Inflammatory macrophage treated with lipopolysaccharide for 1 hour (primary cell): ENCODE data around the gene FAM83D.
"Not testable (repeated sequence)": the region's sequence is repeated elsewhere in the genome, so short reads cannot be mapped to it uniquely, and the experiment has no call there.

ENCODE experiments used
- DNase-seq, 2 donors: peaks; one replicate each; pipeline ENCODE4 v3.0.0-alpha.2; 2020 to 2022

Gene FAM83D

DNA sequence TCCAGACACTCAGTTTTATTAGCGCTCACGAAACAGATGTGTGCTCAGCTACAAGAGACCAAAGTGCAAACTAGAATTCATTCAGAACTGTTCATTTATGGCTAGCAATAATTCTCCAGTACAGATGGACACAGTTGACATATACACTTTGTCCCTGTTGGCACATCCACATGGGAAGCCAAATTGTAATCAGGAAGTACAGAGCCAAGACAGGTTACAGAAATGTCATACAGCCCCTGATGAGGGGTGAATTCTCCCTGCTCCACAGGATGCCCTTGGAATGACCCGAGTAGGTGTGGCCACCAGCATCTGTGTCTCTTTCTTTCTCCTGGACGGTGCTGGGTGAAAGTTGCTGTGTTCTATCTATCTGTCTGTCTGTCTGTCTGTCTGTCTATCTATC is 43.5 kb downstream of the FAM83D start:
- no peak for DNase-seq

DNA sequence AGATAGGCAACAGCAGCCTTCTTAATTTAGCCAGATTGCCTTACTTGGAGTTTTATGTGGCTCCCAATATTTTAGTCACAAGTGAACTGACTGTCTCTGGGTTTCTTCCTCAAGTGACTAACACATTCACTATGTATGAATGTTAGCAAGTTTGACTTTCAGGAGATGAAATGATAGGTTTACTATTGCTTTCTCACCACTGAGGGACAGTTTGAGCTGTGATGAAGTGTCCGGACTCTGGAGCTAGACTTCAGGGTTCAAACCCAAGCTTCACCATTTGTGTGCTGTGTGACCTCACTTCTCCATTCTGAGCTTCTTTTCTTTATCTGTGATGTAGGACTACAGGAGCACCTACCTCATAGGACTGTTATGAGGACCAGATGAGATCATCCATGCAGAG is 44.1 kb downstream of the FAM83D start:
- no peak for DNase-seq

DNA sequence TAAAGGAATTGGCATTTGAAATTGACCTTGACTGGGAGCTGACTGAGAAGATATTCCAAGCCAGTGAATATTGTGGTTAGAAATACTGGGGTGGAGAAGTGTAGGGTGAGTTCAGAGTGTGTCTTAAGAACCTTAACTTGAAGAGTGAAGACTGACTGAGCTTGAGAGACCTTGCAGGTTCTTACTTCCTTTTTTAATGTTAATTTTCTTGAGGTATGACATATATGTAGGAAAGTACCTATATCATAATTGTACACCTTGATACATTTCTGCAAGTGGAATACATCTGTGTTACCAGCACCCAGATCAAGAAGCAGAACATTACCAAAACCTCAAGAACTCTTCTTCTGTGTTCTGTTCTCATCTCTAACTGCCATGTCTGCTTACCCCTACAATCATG is 46.9 kb downstream of the FAM83D start:
- DNase-seq = no peak

DNA sequence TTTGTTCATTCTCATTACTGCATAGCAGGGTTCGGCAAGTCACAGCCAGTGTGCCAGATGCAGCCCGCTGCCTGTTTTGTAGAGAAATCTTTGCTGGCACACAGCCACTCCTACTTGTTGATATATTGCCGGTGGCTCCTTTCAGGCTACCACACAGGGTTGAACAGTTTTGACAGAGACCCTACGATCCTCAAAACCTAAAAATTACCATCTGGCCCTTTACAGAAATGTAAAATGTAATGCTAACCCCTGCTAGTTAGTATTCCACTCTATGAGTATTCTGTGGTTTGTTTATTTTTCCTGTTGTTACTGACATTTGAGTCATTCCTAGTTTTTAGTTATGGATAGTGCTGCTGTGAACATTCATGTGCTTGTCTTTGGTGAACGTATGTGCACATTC is 47.4 kb downstream of the FAM83D start:
- no peak for DNase-seq

DNA sequence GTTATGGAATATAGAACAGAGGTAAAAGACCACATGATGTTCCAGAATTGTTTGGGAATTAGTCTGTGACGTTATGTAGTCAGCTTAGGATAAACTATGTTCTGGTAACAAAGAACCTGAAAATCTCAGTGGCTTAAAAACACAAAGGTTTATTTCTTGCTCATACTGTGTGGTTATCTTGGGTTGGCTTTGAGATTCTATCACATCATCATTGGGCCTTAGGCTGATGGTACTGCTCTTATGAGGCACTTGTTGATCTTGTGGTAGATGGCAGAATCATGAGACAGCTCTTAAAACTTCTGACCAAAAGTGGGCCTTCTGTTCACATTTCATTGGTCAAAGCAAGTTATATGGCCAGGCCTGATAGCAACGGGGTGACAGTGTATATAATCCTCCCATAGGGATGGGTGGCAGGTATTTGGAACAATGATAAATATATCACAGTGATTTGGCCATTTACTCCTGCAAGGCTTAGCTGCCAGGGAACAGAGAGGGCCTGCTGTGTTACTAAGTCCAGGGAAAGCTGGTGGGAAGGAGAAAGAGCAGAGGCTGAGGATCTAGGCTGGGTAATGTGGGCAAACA is 49.4 kb downstream of the FAM83D start:
- DNase-seq = no peak

DNA sequence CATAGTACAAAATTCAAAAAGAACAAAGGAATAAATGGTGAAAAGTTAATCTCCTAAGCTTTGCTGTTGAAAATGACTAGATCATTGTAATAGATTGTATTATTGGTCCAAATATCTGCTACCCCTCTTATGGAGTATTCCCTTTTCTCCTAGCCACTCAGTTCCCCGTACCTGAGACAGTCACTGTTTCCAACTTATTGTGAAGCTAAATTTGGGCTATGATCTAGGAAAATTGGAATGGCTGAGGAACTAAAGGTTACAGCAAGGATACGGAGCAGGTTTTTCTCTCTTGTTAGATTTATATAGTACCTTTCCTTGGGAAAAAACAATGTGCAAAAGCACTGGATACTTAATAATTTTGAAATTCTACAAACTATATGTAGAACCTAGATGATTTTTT is 53.2 kb downstream of the FAM83D start:
- DNase-seq = no peak

DNA sequence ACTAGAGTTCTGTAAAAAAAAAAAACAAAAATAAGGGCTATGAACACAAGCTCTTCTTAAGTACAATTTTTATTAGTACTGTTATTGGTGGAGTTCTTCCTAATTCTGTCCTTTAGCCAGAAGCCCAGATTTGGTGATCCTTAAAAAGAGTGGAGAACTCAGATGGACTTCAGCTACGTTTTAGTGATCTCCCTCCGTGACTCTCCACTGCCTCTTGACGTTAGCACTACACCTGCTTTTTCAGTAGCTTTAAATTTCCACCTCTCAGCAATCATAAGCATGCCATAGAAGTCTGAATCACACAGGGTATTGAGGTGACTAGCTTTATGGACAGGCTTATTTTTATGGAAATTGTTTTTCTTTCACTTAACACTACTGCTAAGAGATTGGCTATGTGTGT is 53.6 kb downstream of the FAM83D start:
- DNase-seq = no peak

DNA sequence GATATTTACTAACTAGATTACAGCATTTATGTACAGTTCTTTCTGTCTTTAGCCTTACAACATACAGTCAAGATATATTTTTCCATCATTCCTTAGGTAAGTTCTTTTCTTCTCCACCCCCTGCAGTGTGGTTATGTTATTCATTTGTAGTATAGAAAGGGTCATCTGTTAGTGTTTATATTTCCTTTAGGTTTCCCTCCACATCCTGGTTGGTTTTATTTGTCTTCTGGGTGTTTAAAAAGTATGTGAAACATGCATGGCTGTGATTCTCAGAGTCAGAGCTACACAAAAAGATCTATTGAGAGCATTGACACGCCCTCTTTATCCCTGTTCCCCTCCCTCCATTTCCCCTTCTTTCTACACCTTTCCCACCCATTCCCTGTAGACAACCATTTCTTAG is 56.1 kb downstream of the FAM83D start:
- DNase-seq = no peak

DNA sequence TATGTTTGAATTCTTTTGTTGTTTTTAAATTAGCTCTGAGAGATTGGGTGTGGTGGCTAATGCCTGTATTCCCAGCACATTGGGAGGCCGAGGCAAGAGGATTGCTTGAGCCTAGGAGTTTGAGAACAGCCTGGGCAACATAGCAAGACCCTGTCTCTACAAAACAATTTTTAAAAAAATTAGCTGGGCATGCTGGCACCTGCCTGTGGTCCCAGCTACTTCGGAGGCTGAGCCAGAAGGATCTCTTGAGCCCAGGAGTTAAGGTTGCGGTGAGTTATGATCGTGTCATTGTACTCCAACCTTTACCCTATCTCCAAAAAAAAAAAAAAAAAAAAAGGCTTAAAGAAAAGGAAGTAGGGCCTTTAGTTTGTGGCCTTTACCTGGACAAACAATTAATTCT is 58.8 kb downstream of the FAM83D start:
- DNase-seq = no peak

DNA sequence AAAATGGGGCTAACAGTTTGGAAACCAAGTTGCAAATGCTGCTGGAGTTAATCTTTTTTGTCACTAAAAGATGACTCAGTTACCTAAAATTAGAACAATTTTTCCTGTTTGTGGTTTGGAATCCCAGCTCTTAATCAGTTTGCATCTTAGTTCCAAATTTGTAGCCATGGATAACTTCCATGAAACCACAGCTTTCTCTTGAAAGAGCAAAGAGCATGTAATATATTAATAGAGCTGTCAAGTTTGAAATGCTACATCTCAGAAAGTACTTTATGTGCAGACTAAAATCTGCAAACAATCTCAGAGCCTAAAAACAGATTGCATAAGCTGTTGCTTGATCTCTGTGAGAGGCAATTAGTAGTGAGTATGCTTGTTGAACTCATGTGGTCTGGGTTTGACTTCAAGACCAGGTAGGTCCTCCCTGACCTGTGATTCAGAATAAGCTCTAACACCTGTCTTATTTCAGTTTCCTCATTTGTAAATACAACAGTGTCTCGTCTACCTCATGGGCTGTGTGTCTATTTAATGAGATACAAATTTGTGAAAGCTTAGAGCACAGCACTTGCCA is 59.5 kb downstream of the FAM83D start:
- no peak for DNase-seq

DNA sequence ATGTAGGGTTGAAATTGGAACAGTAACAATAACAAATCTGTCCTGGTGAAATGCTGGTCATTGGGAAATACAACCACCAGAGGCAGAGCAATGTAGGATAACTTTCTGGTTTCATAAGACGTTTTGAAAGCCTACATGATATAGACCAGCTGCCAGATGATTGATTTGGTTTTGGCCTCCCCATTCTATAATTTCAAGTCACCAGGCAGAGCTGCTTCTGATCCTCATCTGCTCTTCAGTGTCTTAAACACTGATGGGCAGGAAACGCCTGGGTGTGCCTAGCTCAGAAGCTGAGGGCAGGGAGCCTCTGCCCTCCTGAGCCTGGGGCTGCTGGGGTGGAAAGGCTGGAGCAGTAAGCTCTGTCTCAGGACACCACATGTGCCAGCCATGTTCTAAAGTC is 60.4 kb downstream of the FAM83D start:
- no peak for DNase-seq

DNA sequence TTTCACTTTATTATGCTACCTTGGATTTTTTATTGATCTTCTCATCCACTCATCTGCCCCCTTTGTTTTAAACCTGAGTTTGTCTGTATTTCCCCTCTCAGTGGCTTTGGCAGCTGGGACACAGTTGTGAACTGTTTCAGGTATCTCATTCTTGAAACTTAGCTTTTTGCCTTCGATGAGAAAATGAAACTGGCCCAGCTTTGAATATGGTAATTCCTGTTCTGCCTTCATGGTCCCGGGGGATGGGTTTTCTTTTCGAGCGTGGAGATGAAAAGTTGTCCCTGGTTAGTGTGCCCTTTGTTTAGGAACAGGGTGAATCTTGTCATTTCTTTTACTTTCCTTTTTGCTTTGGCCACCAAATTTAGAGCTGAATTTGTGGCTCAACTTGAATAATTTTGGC is 61.6 kb downstream of the FAM83D start:
- no peak for DNase-seq

DNA sequence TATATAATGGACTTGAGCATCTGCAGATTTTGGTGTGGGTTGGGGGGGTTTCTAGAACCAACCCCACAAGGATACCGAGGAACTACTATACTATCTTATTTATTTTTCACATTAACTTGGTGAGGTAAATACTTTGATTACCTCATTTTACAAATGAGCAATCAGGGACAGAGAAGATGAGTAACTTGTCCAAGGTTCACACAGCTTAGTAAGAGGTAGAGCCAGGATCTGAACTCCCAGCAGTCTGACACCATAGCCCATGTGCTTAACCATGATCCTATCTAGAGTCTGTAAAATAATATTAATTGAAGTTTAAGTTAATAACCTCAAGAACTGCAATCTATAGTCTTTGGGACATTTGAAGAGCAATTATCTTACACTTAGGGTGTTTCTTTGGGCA is 64.5 kb downstream of the FAM83D start:
- no peak for DNase-seq

DNA sequence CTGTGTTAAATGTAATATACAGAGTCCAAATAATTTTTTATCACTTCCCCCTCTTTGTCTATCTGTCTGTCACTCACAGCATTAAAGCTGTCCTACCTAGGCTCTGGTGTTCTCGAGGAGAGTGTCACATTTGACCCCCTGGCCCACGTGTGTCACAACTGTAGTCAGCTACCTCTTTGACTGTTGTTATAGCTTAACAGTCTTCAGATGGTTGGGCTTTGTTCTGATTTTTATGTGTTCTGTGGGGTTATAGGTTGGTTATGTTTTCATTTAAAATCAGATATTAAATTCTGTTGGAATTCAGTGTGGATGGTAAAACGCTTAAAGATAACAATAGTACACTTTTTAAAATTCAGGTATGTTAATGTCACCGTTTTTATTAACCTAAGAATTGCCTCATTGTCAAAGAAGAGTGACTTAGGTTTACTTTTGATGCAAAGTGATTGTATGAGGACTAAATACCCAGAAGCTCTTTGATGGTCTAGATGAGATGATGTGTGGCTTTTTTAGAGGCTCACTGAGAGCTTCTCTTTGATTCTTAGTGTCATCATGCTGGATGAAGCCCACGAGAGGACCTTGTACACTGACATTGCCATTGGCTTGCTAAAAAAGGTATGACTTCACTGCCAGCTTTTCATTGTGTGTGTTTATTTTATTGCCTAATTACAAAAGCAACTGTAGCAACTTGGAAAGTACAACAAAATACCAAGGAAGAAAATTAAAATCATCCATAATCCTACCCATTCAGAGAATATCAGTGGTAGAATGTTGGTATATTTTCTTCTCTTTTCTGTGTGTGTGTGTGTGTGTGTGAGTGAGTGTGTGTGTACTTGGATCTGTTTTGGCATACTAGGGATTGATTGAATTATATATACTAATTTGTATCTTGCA is 65.8 kb downstream of the FAM83D start:
- no peak for DNase-seq

DNA sequence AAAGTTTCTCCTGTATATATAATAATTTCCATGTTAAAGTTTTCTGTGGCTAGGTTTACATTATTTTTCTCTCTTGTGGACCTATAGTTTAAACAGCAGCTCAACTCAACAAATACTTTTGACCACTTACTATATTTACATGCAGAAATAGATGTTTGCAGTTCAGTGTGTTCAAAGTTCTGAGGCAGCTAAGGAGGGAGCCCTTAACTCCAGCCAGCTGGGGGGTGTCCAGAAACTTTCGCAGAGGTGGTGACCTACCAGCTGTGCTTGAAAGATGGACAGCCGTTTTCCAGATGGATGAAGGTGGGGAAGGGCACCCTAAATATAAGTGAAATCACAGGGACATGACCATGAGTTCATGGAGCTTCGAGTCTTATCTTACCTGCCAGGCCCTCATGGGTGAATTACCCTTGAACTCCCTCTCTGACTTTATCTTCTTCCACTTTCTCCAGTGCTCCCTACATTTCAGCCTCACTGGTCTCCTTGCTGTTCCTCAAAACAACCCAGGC is 69.4 kb downstream of the FAM83D start:
- DNase-seq = no peak

DNA sequence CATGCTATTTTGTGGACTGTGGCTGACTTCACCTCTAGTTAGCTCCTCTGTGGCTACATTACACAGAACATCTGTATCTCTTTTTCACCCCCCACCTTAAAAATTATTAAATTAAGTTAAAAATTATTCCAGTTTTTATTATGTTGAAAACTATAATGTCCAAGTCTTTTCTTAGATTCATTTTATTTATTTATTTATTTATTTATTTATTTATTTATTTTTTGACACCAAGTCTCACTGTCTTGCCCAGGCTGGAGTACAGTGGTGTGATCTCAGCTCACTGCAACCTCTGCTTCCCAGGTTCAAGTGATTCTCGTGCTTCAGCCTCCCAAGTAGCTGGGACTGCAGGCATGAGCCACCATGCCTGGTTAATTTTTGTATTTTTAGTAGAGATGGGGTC is 70.6 kb downstream of the FAM83D start:
- not testable (repeated sequence) for DNase-seq

DNA sequence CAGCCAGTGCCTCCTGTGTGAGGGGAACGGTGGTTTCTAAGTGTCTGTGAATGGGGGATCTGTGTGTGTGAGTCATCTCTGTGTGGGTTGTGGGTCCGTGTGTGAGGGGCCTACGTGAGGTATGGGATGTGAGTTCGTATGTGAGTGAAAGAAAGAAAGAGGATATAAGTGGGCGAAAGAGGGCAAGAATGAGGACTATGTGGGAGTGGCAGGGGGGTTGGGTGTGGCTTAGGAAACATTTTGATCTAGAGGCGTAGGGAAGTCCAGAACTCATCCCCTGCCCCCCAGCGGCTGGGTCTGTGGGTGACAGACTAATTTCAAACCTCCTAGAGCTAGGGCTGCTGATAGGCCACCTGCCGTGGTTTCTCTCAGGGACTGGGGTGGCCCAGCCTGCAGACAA is 71.4 kb downstream of the FAM83D start:
- DNase-seq = peak in 1 of 2 donors; percentile 9

DNA sequence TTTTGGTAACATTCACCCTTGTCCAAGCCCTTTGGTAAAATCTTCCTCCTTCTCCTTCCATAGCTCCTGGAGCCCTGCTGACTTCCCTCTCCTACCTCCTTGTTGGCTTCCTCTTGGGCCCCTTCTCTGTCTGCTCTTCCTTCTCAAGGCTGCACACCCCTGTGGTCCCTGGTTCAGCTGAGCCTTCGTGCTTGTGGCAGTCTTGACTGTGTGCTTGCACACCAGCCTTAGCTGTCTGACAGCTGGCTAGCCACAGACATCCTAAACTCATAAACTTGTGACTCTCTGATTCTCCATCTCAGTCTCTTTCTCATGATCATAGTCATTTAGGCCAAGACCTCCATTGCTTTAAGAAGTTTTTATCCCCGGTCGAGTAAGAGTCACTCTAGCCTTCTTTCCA is 73.0 kb downstream of the FAM83D start:
- no peak for DNase-seq

DNA sequence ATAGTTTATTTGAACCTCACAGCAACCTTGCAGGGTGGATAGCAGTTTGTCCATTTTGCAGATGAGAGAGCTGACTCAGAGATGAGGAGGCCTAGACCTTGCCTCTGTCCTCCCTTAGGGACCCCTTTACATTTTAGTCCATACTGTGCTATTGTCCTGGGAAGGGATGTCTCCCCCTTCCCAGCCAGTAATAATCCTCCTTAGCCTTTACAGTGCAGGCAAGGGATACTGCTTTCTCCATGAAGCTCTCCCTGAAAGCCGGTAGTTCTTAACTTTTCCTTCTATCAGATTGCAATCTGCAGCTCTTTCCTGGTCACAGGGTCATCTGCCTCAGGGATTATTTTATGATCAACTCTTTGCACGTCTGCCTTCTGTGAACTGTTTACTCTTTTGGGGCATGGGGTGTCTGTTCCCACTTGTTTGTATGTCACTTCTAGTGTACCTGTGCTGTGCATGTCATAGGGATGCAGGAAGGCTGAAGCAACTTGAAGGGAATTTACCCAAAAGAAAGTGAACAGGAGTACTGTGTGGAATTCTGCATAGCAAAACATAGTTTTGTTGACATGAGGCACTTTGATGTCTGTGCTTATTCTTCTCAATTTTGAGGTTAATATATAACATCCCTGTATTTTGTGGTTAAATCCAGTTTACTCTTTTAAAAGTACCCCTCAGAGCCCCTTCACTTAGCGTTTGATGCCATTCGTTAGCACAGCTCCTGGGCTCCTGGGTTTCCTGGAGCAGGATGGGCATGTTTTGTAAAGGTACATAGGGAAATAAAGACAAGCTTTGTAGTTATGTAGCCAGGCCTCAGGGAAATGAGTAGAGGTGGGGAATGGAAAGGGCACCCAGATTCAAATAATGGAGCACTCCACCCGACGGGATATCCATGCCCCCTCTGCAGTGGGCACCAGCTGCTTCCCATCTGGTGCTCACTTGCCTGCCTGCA is 74.0 kb downstream of the FAM83D start:
- no peak for DNase-seq
